GM12872 (cell line): ENCODE measurements around the gene RBMS2.

Source experiments
- CTCF ChIP-seq: IDR thresholded peaks from 3 replicates; pipeline ENCODE4 v1.5.1; 2011; ENCODE audit warnings: low read depth, mild to moderate bottlenecking, low read length, moderate library complexity; ENCODE audit not compliant: insufficient read depth

Gene RBMS2

DNA sequence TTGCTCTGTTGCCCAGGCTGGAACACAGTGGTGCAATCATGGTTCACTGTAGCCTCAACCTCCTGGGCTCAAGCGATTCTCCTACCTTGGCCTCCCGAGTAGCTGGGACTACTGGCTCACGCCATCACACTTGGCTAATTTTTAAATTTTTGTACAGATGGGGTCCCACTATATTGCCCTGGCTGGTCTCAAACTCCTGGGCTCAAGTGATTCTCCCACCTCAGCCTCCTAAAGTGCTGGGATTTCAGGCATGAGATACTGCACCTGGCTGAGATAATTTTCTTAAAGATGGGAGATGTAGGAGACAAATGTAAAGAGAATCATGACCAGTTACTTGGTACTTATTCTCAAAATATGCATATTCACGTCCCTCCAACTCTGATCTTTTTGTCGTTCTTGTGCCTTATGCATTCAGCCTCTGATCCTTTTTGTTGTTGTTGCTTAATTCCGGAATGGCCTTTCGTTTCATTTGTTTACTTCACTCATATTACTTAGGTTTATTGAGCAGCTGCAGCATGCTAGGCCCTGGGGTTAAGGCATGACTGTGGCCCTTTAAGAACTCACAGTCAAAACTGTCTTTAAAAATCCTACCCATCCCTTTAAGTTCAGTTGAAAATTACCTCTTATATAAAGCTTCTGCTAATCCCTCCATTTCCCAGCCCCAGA is 8.9 kb downstream of the RBMS2 start:
- TF ChIP-seq CTCF = no peak

GRCh38 chr12:56537546-56537945 is 15.9 kb downstream of the RBMS2 start:
- TF ChIP-seq CTCF = no peak

DNA sequence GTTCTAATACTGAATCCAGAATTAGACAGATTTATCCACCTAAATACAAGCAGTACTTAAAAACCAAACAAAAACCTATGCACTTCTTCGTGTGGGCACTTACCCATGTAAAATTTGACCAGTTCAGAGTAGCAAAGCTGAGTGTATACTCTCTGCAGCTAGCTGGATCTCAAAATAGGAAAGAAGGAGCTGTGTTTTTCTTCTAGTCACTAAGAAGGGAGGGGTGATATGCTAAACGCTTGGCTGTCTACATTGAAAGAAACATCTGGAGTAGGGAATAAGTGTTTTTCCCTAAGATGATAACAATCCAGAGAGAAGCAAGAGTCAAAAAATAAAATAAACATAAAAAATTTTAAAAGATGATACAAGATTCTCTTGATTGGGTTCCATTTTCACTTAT is 20.0 kb downstream of the RBMS2 start:
- TF ChIP-seq CTCF = no peak

GRCh38 chr12:56542164-56542563 is 20.5 kb downstream of the RBMS2 start:
- no peak for TF ChIP-seq CTCF

DNA sequence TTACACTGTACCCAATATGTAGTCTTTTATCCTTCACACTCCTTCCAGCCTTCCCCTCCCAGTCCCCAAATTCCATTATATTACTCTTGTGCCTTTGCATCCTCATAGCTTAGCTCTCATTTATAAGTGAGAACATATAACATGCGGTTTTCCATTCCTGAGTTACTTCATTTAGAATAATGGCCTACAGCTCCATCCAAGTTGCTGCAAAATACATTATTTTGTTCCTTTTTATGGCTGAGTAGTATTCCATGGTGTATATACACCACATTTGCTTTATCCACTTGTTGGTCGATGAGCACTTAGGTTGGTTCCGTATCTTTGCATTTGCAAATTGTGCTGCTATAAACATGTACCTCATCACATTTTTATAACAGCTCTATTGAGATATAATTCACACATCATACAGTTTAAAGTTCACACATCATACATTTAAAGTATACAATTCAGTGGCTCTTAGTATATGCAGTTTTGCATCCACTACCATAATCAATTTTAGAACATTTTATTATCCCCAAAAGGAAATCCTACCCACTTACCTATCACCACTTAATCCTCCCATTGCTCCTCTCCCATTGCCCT is 23.5 kb downstream of the RBMS2 start:
- no peak for TF ChIP-seq CTCF

DNA sequence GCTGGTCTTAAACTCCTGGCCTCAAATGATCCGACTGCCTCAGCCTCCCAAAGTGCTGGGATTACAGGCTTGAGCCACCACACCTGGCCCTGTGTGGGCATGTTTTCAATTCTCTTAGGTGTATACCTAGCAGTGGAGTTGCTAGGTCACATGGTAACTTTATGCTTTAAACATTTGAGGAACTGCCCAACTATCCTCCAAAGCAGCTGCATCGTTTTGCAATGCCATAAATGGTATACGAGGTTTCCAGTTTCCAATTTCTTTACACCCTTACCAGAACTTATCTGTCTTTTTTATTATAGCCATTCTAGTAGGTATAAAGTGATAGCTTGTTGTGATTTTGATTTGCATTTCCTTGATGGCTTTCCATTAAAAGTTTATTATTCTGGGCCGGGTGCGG is 25.1 kb downstream of the RBMS2 start:
- no peak for TF ChIP-seq CTCF

DNA sequence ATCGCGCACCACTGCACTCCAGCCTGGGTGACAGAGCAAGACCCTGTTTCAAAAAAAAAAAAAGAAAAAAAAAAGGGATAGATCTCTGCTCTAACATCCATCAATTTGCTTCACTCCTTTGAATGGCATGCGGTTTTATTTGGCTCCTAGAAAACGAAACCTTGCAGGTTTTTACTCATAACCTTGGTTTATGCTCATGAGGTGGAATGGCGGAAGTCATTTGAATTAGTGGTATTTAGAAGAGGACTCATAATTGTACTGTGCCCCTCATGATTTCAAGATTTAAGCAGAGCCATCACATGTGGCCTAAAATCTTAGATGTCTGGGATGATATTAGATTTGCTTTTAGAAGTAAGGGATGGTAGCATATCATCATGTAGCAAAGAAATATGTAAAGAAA is 29.4 kb downstream of the RBMS2 start:
- no peak for TF ChIP-seq CTCF
